Glutamatergic neuron (in vitro differentiated cells): ENCODE data around the gene ARHGAP24. TPM values are rescaled to one million over a fixed set of nuclear protein-coding genes. Genes with fewer than 3 reads are reported as not detected.

Source experiments
- DNase-seq: peaks from one replicate; pipeline ENCODE4 v3.0.0; 2022
- H3K27ac Mint-ChIP-seq: one replicate; pipeline ENCODE4 v1.8.0; 2020; ENCODE audit warnings: mild to moderate bottlenecking, mixed read lengths, inconsistent platforms; ENCODE audit not compliant: unreplicated experiment
- H3K27me3 Mint-ChIP-seq: one replicate; pipeline ENCODE4 v1.8.0; 2020; ENCODE audit warnings: mild to moderate bottlenecking, moderate library complexity, mixed read lengths, inconsistent platforms; ENCODE audit not compliant: unreplicated experiment
- H3K36me3 Mint-ChIP-seq: one replicate; pipeline ENCODE4 v1.8.0; 2020; ENCODE audit warnings: mild to moderate bottlenecking, mixed read lengths, inconsistent platforms; ENCODE audit not compliant: unreplicated experiment
- H3K4me1 Mint-ChIP-seq: one replicate; pipeline ENCODE4 v1.8.0; 2020; ENCODE audit warnings: mild to moderate bottlenecking, low read depth, mixed read lengths, inconsistent platforms; ENCODE audit not compliant: unreplicated experiment
- H3K4me3 Mint-ChIP-seq: one replicate; pipeline ENCODE4 v1.8.0; 2020; ENCODE audit warnings: mild to moderate bottlenecking, mixed read lengths, inconsistent platforms; ENCODE audit not compliant: unreplicated experiment
- H3K9me3 Mint-ChIP-seq: one replicate; pipeline ENCODE4 v1.8.0; 2020; ENCODE audit warnings: mild to moderate bottlenecking, moderate library complexity, mixed read lengths, inconsistent platforms; ENCODE audit not compliant: unreplicated experiment
- CTCF ChIP-seq: fragments of 200-600 bp; sonication (generic); IDR thresholded peaks from one replicate; pipeline ENCODE4 v1.5.0; 2021; ENCODE audit not compliant: partially characterized antibody, unreplicated experiment
- total RNA-seq: library from RNA; stranded (reverse); fragmentation: NEBNext Ultra II Directional; extraction: Animal tissue kit (Norgen Biotek cat#: 25700); gene quantifications from one replicate; pipeline ENCODE4 v1.2.1, GENCODE V29; 2021; ENCODE audit not compliant: unreplicated experiment

Gene ARHGAP24
- total RNA-seq, 1 donor from 2014 or later: 1.6 TPM

GRCh38 chr4:85919200-85919887 lies 444.4 kb downstream of the ARHGAP24 start:
- TF ChIP-seq CTCF: no peak
- Mint-ChIP-seq H3K27ac (no peak overlapping the region), H3K9me3 (no peaks in the 10 kb centered on the region), H3K36me3 (no peaks in the 10 kb centered on the region), H3K27me3 (no peaks in the 10 kb centered on the region), H3K4me1 (no peaks in the 10 kb centered on the region), H3K4me3 (no peak overlapping the region)
- no peak for DNase-seq

- no peaks in the 10 kb centered on the region for H3K36me3 Mint-ChIP-seq
- H3K27ac Mint-ChIP-seq: no peak overlapping the region
- no peak for DNase-seq
- H3K4me1 Mint-ChIP-seq: peaks cover 5% of the 10 kb centered on the region
- no peaks in the 10 kb centered on the region for H3K27me3 Mint-ChIP-seq
- TF ChIP-seq CTCF: no peak
- no peak overlapping the region for H3K4me3 Mint-ChIP-seq
- no peaks in the 10 kb centered on the region for H3K9me3 Mint-ChIP-seq
These were observed 450.1 kb downstream of the ARHGAP24 start for GRCh38 chr4:85925071-85925470.

- Mint-ChIP-seq H3K4me1 (peaks cover 11% of the 10 kb centered on the region), H3K4me3 (no peak overlapping the region), H3K27me3 (no peaks in the 10 kb centered on the region), H3K36me3 (no peaks in the 10 kb centered on the region), H3K27ac (no peak overlapping the region), H3K9me3 (no peaks in the 10 kb centered on the region)
- TF ChIP-seq CTCF: no peak
- DNase-seq: no peak
These were observed 454.0 kb downstream of the ARHGAP24 start for GRCh38 chr4:85928775-85929591.

GRCh38 chr4:85929961-85930665 lies 455.2 kb downstream of the ARHGAP24 start:
- Mint-ChIP-seq H3K4me1 (peaks cover 11% of the 10 kb centered on the region), H3K4me3 (peak overlapping the region; percentile 53), H3K36me3 (no peaks in the 10 kb centered on the region), H3K27me3 (no peaks in the 10 kb centered on the region), H3K9me3 (no peaks in the 10 kb centered on the region), H3K27ac (no peak overlapping the region)
- no peak for TF ChIP-seq CTCF
- no peak for DNase-seq
